Activated naive CD4-positive, alpha-beta T cell treated with anti-CD3 and anti-CD28 coated beads for 36 hours (primary cell): Measurements from ENCODE around the gene TPR. TPM values are rescaled to one million over a fixed set of nuclear protein-coding genes. Genes with fewer than 3 reads are reported as not detected.
"Not testable (repeated sequence)": the region's sequence is repeated elsewhere in the genome, so short reads cannot be mapped to it uniquely, and the experiment has no call there.

ENCODE experiments used
- CTCF ChIA-PET: fragments of 350-600 bp; sonication (Branson Sonifier 250); formaldehyde crosslinking; loops from one replicate; lab custom pipeline; 2021; ENCODE audit warnings: antibody characterized with exemption; lab: Charles Lee
- DNase-seq: peaks from one replicate; pipeline ENCODE4 v3.0.0-alpha.2; 2020
- H3K27ac Mint-ChIP-seq: one replicate; pipeline ENCODE4 v1.8.0; 2021; ENCODE audit warnings: mild to moderate bottlenecking, mixed read lengths
- H3K27me3 Mint-ChIP-seq: one replicate; pipeline ENCODE4 v1.8.0; 2021; ENCODE audit warnings: low read depth, mixed read lengths
- H3K36me3 Mint-ChIP-seq: one replicate; pipeline ENCODE4 v1.8.0; 2021; ENCODE audit warnings: low read depth, mixed read lengths
- H3K4me1 Mint-ChIP-seq: one replicate; pipeline ENCODE4 v1.8.0; 2021; ENCODE audit warnings: low read depth, mixed read lengths
- H3K4me3 Mint-ChIP-seq: one replicate; pipeline ENCODE4 v1.8.0; 2021; ENCODE audit warnings: mild to moderate bottlenecking, moderate library complexity, mixed read lengths
- H3K9me3 Mint-ChIP-seq: one replicate; pipeline ENCODE4 v1.8.0; 2021; ENCODE audit warnings: mixed read lengths
- intact Hi-C: fragments of 100-400 bp; cut with micrococcal nuclease; formaldehyde crosslinking; loops from one replicate; pipeline ENCODE4 v1.15.1; 2023
- total RNA-seq, 2 experiments: library from RNA; stranded (reverse); gene quantifications; one replicate each; pipeline ENCODE4 v1.2.3, GENCODE V29; 2021

The TPR gene
- total RNA-seq, 2 experiments from 2014 or later = 217 to 226 TPM

DNA sequence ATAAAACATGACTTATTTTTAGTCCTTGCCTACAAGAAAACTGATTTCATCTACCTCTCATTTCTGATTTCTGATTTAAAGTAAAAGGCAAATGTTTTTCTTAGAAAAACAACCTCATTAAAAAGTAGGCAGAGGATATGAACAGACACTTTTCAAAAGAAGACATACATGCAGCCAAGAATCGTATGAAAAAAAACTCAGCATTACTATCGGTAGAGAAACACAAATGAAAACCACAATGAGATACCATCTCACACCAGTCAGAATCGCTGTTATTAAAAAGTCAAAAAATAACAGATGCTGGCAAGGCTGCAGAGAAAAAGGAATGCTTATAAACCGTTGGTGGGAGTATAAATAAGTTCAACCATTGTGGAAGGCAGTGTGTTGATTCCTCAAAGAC, 16.8 kb upstream of the TPR start:
- no peaks in the 10 kb centered on the region for H3K27me3 Mint-ChIP-seq
- H3K9me3 Mint-ChIP-seq = no peaks in the 10 kb centered on the region
- DNase-seq = no peak
- CTCF ChIA-PET = interaction anchor here (1.2 kb wide), 1 partner anchor 12 kb away, joined by 3 read pairs; no protein-coding TSS in a partner anchor
- H3K4me1 Mint-ChIP-seq = no peaks in the 10 kb centered on the region
- H3K4me3 Mint-ChIP-seq = no peak overlapping the region
- H3K27ac Mint-ChIP-seq = no peak overlapping the region
- intact Hi-C loops = no loop called here
- peaks cover 22% of the 10 kb centered on the region for H3K36me3 Mint-ChIP-seq

GRCh38 chr1:186390925-186391324, 15.9 kb upstream of the TPR start:
- H3K9me3 Mint-ChIP-seq = no peaks in the 10 kb centered on the region
- intact Hi-C loops = no loop called here
- peaks cover 22% of the 10 kb centered on the region for H3K36me3 Mint-ChIP-seq
- no peaks in the 10 kb centered on the region for H3K27me3 Mint-ChIP-seq
- H3K4me3 Mint-ChIP-seq = no peak overlapping the region
- H3K4me1 Mint-ChIP-seq = no peaks in the 10 kb centered on the region
- CTCF ChIA-PET = interaction anchor here (0.9 kb wide), 1 partner anchor 62 kb away, joined by 3 read pairs; no protein-coding TSS in a partner anchor
- no peak for DNase-seq
- no peak overlapping the region for H3K27ac Mint-ChIP-seq

GRCh38 chr1:186386725-186387383, 11.8 kb upstream of the TPR start:
- Mint-ChIP-seq H3K9me3 (no peaks in the 10 kb centered on the region), H3K27ac (no peak overlapping the region), H3K4me1 (peaks cover 2% of the 10 kb centered on the region), H3K27me3 (no peaks in the 10 kb centered on the region), H3K4me3 (no peak overlapping the region), H3K36me3 (peaks cover 19% of the 10 kb centered on the region)
- CTCF ChIA-PET = interaction anchor here (3.1 kb wide), 1 partner anchor 12 kb away, joined by 10 read pairs; the partner anchor contains the start of gene TPR
- intact Hi-C loops = no loop called here
- DNase-seq = no peak

- peaks cover 36% of the 10 kb centered on the region for H3K4me1 Mint-ChIP-seq
- peaks cover 21% of the 10 kb centered on the region for H3K36me3 Mint-ChIP-seq
- H3K27me3 Mint-ChIP-seq = no peaks in the 10 kb centered on the region
- intact Hi-C loops = loop anchor here (1.0 to 10.0 kb wide), 11 partner anchors 71 to 1622 kb away; partner anchors contain the start of genes EDEM3, IVNS1ABP, PTGS2 and RNF2
- H3K4me3 Mint-ChIP-seq = peak overlapping the region; percentile 98
- CTCF ChIA-PET = interaction anchor here (1.1 to 1.6 kb wide), 10 partner anchors 10 to 695 kb away, joined by 3 to 13 read pairs (median 6); no protein-coding TSS in a partner anchor
- no peak for DNase-seq
- peak overlapping the region; percentile 95 for H3K27ac Mint-ChIP-seq
- no peaks in the 10 kb centered on the region for H3K9me3 Mint-ChIP-seq
These were observed 871 bp upstream of the TPR start for GRCh38 chr1:186375929-186376319.

- H3K27ac Mint-ChIP-seq = peak overlapping the region; percentile 95
- DNase-seq = peak; percentile 61
- H3K27me3 Mint-ChIP-seq = no peaks in the 10 kb centered on the region
- no peaks in the 10 kb centered on the region for H3K9me3 Mint-ChIP-seq
- intact Hi-C loops = loop anchor here (1.0 to 10.0 kb wide), 12 partner anchors 37 to 1620 kb away; partner anchors contain the start of genes EDEM3, IVNS1ABP, PTGS2 and RNF2
- H3K36me3 Mint-ChIP-seq = peaks cover 22% of the 10 kb centered on the region
- CTCF ChIA-PET = interaction anchor here (0.5 to 1.6 kb wide), 28 partner anchors 9 to 1627 kb away, joined by 3 to 13 read pairs (median 4); no protein-coding TSS in a partner anchor
- H3K4me3 Mint-ChIP-seq = peak overlapping the region; percentile 98
- peaks cover 38% of the 10 kb centered on the region for H3K4me1 Mint-ChIP-seq
These were observed 526 bp downstream of the TPR start for GRCh38 chr1:186374303-186375151.

GRCh38 chr1:186347837-186348691, 27.0 kb downstream of the TPR start:
- not testable (repeated sequence) for H3K9me3 Mint-ChIP-seq, H3K27ac Mint-ChIP-seq, DNase-seq, H3K27me3 Mint-ChIP-seq, H3K4me1 Mint-ChIP-seq, H3K4me3 Mint-ChIP-seq
- peaks cover 52% of the 10 kb centered on the region for H3K36me3 Mint-ChIP-seq
- intact Hi-C loops = loop anchor here (2.0 to 10.0 kb wide), 2 partner anchors 17 to 1043 kb away; no protein-coding TSS in a partner anchor
- CTCF ChIA-PET = interaction anchor here (0.9 kb wide), 1 partner anchor 9 kb away, joined by 4 read pairs; no protein-coding TSS in a partner anchor

GRCh38 chr1:186340772-186341171, 34.3 kb downstream of the TPR start:
- Mint-ChIP-seq H3K27ac (no peak overlapping the region), H3K4me3 (no peak overlapping the region), H3K36me3 (peaks cover 48% of the 10 kb centered on the region), H3K4me1 (peaks cover 1% of the 10 kb centered on the region), H3K9me3 (no peaks in the 10 kb centered on the region), H3K27me3 (no peaks in the 10 kb centered on the region)
- no peak for DNase-seq
- intact Hi-C loops = loop anchor here (10.0 kb wide), 1 partner anchor 1036 kb away; no protein-coding TSS in a partner anchor
- CTCF ChIA-PET = no interaction called here

- Mint-ChIP-seq H3K36me3 (peaks cover 52% of the 10 kb centered on the region), H3K9me3 (no peaks in the 10 kb centered on the region), H3K27ac (no peak overlapping the region), H3K4me1 (peaks cover 1% of the 10 kb centered on the region), H3K27me3 (no peaks in the 10 kb centered on the region), H3K4me3 (no peak overlapping the region)
- intact Hi-C loops = loop anchor here (5.0 kb wide), 1 partner anchor 35 kb away; no protein-coding TSS in a partner anchor
- no peak for DNase-seq
- CTCF ChIA-PET = no interaction called here
These were observed 37.5 kb downstream of the TPR start for GRCh38 chr1:186337554-186337953.

- no peak overlapping the region for H3K27ac Mint-ChIP-seq
These were observed 44.3 kb downstream of the TPR start for GRCh38 chr1:186330758-186331157.

DNA sequence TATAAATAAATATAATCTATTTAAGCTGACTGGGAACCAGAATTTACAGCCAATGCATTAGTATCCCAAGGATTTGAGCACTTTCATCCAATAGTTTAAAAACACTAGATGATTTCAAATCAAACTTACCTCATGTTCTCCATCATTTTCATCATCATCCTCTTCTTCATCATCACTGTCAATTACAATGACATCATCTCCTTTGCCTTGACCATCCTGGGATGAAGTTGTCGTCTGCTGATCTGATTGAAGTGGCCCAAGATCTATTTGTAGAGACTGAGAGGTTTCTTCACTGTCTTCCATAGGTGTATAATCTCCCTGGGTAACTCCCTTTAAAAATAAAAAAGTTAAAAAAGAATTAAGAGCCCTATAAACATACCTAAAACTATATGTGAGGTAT, 47.7 kb downstream of the TPR start:
- Mint-ChIP-seq H3K36me3 (peaks cover 37% of the 10 kb centered on the region), H3K4me3 (no peak overlapping the region), H3K27me3 (no peaks in the 10 kb centered on the region), H3K27ac (no peak overlapping the region), H3K4me1 (peaks cover 23% of the 10 kb centered on the region), H3K9me3 (no peaks in the 10 kb centered on the region)
- CTCF ChIA-PET = interaction anchor here (0.5 to 2.5 kb wide), 2 partner anchors 22 to 39 kb away, joined by 3 to 15 read pairs; no protein-coding TSS in a partner anchor
- DNase-seq = no peak
- intact Hi-C loops = loop anchor here (10.0 kb wide), 1 partner anchor 603 kb away; no protein-coding TSS in a partner anchor

More at GRCh38 chr1:186330758-186331157, 44.3 kb downstream of the TPR start:
- CTCF ChIA-PET = interaction anchor here (0.7 to 3.7 kb wide), 11 partner anchors 11 to 1148 kb away, joined by 3 to 19 read pairs (median 4); no protein-coding TSS in a partner anchor
- Mint-ChIP-seq H3K27me3 (no peaks in the 10 kb centered on the region), H3K4me3 (no peak overlapping the region), H3K9me3 (no peaks in the 10 kb centered on the region), H3K4me1 (peaks cover 7% of the 10 kb centered on the region), H3K36me3 (peaks cover 43% of the 10 kb centered on the region)
- intact Hi-C loops = no loop called here
- DNase-seq = no peak

DNA sequence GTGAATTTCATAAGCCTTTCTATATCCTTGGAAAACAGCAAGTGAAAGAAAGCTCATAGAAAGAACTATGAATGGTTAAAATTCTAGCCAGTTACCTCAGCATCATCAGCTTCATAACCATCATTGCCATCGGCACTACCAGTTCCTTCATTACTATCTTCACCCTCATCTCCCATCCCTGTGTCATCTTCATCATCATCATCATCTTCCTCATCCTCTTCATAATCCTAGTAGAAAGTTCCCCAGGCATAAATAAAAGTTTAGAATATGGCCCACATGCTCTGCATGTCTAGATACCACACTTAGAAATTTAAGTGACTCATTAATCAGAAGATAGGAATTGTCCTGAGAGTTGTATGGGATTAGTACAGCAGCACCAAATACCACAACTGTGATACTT, 49.0 kb downstream of the TPR start:
- H3K9me3 Mint-ChIP-seq = no peaks in the 10 kb centered on the region
- peaks cover 34% of the 10 kb centered on the region for H3K4me1 Mint-ChIP-seq
- peaks cover 49% of the 10 kb centered on the region for H3K36me3 Mint-ChIP-seq
- no peak for DNase-seq
- H3K27me3 Mint-ChIP-seq = no peaks in the 10 kb centered on the region
- CTCF ChIA-PET = interaction anchor here (0.6 to 3.0 kb wide), 13 partner anchors 11 to 51 kb away, joined by 3 to 31 read pairs (median 4); partner anchors contain the start of genes ODR4, PRG4 and TPR
- H3K4me3 Mint-ChIP-seq = no peak overlapping the region
- intact Hi-C loops = loop anchor here (1.0 to 10.0 kb wide), 2 partner anchors 8 to 601 kb away; no protein-coding TSS in a partner anchor
- H3K27ac Mint-ChIP-seq = peak overlapping the region; percentile 16
